CD4-positive, alpha-beta T cell treated with Interleukin-4 for 1 hour (primary cell): ENCODE data around the gene GRIP2.

Experiments
- DNase-seq, 2 donors: peaks; one replicate each; pipeline ENCODE4 v3.0.0-alpha.2; 2020 to 2022

GRIP2 gene

GRCh38 chr3:14561051-14561960, 21.2 kb upstream of the GRIP2 start:
- no peak for DNase-seq

DNA sequence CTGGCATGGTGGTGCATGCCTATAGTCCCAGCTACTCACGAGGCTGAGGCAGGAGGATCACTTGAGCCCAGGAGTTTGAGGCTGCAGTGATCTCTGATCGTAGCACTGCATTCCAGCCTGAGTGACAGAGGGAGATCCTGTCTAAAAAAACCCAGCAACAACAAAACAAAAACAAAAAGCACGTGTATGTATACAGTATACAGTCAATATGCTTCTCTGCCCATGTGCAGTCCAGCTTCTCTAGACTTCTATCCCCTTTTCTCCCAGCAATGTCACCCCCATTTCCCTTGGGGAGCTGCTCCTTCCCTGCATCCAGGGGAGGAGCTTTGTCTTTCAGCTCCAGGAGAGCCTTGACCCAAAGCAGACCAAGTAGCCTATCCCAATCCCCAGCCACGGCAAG, 20.0 kb upstream of the GRIP2 start:
- DNase-seq = no peak

DNA sequence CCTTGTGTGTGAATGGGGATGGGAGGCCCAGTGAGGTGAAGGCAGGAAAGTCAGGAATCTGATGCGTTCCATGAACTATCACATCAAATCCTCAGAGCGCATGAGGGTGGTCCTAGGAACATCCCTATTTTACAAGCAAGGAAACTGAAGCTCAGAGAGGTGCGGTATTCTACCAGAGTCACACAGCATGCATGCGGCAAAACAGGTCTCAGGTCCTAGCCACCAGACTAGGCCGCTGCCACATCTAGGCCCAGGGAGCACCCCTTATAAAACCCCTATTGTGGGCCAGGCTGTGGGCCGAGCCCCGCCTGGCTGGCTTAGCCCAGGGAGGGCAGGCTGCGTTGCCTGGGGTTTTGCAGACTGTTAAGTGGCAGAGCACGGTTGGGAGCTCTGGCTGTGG, 17.9 kb upstream of the GRIP2 start:
- no peak for DNase-seq

GRCh38 chr3:14555835-14556234, 15.7 kb upstream of the GRIP2 start:
- DNase-seq = no peak

DNA sequence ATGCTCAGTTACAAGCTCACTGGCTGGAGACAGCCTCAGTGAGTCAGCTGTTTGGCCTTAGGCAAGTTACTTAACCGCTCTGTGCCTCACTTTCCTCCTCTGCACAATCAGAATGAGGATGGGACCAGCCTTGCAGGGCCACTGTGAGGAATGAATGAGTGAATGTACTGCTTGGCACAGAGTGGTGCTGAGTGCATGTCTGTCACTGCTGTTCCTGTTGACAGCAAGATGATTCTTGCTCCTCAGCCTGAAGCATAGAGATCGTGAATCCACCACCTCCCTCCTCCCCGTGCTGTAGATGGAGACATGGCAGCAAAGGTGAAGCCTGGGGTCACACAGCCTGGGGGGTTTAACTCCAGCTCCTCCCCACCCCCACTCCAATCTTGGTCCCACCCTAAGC, 14.6 kb upstream of the GRIP2 start:
- no peak for DNase-seq

GRCh38 chr3:14553871-14554270, 13.7 kb upstream of the GRIP2 start:
- DNase-seq = no peak

GRCh38 chr3:14552717-14553116, 12.6 kb upstream of the GRIP2 start:
- DNase-seq = no peak

- DNase-seq = no peak
These were observed 12.0 kb upstream of the GRIP2 start for GRCh38 chr3:14552041-14552648.

- no peak for DNase-seq
These were observed 10.8 kb upstream of the GRIP2 start for GRCh38 chr3:14550651-14551611.

DNA sequence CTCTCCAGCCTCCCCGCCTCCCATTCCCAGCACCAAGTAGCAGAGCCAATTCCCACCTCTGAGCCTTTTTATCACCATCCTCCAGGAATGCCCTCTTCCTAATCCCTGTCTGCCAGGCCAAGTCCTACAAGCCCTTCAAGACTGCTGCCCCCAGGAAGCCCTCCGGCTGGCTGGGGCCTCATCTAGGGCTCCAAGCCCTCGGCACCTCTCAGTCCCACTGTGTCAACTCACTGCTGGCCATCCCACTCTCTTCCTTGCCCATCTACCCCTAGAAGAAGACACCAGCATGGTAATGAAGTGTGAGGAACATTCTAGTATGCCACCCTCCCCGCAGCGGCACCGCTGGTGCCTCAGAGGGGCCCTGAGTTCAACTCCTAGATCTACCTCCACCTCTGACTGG, 10.0 kb upstream of the GRIP2 start:
- DNase-seq = no peak

DNA sequence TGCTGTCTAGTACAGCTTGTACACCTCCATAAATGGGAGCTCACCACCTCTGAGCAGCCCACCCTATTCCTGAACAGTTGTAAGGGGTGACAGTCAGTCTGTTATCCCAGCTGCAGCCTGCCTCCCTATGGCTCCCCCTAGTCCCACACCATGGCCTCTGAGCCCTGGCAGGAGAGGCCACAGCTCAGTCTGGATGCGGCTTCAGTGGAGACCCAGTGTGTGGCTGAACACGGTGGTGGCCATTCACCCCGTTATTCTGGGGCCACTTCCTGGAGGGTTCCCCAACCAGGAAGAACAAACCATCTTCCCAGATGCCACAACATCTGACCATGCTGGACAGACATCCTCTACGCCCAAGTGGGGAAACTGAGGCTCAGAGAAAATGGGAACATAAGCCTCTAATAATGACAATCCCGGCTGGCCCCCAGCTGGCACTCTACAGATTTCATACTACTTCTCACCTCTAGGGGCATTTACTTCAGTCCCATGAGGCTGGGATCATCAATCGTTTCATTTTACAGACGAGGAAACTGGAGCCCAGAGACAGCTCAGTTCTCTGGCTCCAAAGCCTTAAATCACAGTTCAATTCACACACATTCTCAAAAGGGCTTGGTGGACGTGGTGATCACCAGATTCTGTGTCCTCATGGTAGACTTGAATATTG, 9.2 kb upstream of the GRIP2 start:
- no peak for DNase-seq

- peak; percentile 20 to 37 for DNase-seq
These were observed 8.2 kb upstream of the GRIP2 start for GRCh38 chr3:14548321-14548729.

- DNase-seq = no peak
These were observed 7.6 kb upstream of the GRIP2 start for GRCh38 chr3:14547693-14548092.

DNA sequence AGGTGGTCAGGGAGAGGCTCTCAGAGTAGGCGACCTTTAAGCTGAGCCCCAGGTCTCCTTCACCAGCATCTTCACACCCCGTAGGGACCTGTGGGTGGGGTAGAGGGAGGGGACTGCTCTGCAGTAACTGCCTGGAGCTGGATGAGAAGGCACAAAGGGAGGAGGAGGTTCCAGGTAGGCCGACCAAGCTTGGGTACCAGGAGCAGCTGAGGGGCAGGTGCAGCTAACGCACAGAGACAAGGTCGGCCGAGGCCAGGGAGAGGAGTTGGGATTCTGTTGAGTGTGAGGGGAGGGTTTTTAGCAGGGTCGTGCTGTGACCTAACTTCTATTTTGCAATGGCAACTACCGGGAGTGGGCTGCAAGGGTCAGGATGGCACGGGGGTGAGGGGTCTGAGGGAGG, 5.9 kb upstream of the GRIP2 start:
- no peak for DNase-seq

DNA sequence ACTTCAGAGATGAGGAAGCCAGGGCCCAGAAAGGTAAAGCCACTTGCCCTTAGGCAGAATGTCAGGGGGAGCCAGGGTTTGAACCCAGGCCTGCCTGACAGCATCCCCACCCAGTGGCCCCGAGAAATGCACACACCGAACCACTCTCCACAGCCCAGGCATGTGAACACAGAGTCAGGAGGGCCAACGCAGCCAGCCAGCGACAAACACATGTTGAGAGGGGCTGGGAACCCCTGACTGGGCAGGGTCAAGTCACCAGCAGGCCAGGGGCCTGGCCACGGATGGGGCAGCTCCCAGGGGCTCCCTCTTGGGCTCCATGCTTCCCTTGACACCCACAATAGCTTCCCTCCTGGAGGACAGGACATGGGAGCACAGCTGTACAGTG, 5.1 kb upstream of the GRIP2 start:
- no peak for DNase-seq

DNA sequence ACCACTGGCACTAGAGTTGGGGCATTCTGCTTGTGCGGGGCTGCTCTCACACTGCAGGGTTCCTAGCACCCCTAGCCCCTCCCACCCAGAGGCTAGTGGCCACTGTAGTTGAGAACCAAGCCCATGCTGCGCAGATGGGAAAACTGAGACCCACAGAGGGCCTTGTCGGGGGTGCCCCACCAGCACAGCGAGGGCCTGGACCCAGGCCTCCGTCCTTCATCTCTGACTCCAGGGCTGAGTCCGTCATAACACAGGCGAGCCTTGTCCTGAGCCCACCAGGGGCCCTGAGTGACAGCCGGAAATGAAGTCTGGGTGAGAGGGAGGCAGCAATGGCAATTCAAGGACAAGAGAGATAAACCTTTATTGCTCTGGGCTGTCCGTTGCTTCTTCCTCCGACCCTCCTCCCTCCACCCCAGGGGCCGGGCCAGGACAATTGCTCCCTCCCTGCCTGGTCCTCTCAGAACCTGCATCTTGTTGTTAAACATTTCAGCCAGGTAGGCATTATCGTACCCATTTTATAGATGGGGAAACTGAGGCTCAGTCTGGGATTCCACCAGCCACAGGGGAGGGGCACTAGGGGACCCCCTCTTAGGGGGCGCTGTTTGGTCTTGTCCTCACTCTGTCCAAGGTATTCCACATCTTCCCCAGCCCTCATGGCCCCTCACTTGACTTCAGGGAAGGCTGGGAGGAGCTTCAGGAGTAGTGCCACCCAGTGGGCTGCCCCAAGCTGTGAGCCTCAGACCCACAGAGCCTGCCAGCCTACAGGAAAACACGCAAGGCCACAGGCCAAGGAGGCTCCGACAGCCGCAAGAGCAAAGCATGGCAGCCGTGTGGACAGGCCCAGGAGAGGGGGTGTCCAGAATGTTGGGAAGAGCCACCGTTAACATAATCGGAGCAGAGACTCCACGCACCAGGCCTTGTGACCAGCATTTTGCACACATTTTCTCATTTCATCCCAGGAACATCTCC, 4.4 kb upstream of the GRIP2 start:
- DNase-seq = no peak

GRCh38 chr3:14543446-14543845, 3.3 kb upstream of the GRIP2 start:
- DNase-seq = no peak

DNA sequence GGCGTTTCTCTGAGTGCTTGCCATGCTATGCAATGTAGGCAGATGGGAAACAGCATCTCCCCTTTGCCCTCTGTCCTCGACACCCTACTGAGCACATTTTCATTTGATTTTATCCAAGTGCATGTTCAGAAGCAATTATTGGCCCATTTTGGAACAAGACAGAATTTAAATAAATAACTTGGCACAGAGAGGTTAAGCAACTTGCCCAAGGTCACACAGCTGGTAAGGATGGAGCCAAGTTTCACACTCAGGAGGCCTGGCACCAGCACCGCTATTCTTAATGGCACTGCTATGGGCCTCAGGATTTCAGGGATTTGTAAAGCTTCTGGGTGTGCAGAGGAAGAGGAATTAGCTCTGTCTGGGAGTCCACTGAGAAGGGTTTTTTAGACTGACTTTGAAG, 2.5 kb upstream of the GRIP2 start:
- DNase-seq = no peak

- no peak for DNase-seq
These were observed 1.5 kb upstream of the GRIP2 start for GRCh38 chr3:14541646-14542045.

DNA sequence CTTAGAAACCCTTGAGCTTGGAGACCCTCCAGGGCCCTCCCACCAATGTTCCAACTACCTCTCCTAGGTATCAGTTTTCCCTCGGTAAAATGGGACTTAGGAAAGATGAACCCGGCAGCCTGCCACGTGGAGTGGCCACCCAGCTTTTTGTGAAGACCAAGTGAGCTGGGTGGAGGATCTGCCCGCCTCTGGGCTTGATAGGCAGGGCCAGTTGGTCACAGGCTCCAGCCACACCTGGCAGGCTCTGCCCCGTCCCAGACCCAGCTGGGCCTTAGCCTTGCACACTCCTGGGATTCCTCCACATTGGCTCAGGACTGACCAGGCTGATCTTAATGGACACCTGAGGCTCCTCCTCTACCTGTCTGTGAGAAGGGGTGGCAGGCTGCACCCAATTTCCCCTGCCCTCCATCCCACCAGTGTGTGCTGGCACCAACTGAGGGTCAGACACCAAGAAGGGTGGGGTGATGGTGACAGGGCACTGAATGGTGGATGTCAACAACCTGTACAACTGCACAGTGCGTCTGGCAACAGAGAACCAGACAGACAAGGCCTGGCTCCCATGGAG, 761 bp upstream of the GRIP2 start:
- no peak for DNase-seq

DNA sequence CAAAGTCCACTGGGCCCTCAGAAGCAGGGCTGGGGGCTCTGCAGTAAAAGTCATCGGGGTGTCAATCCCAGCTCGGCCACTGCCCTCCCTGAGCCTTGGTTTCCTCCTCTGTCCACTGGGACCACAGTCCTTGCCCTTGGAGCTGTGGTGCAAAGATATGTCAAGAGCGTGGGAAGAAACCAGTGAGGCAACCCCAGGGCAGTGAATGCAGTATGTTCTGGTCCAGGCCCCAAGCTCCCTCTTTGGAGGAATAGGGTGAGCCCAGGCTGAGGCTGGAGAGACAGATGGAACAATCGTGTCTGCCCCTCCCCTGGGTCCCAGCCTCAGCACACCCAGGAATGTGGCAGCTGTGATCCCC, 779 bp downstream of the GRIP2 start:
- no peak for DNase-seq
